ENCODE results near the gene AP1S1. TPM values are rescaled to one million over a fixed set of nuclear protein-coding genes. Genes with fewer than 3 reads are reported as not detected.

The AP1S1 gene
- total RNA-seq, 2 experiments from 2014 or later, result 3.0 to 3.9 TPM

DNA sequence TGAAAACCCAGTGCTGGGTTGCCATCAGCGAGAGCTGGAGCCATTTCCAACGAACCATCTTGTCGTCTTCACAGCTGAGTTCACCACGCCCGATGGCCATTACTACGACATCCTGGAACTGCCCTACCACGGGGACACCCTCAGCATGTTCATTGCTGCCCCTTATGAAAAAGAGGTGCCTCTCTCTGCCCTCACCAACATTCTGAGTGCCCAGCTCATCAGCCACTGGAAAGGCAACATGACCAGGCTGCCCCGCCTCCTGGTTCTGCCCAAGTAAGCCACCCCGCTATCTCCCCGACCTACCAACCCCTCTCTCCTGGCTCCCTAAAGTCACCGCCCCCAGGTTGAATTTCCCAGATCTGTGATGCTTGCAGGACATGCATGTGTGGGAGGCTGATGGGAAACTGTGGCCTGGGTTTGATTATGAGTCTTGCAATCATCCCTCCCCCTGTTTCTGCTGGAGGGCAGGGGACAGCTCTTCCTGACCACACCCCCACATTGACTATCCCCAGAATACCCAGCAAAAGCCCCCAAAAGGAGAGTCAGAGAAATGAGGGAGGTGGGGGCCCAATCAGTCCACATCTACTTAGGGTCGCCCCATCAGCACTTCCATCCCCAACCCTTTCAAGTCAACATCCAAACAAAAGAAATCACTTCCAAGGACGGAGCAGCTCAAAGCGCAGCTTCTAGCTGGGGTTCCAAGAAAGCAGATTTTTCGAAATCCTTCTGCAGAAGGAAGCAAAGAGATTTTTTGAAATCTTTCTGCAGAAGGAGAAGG lies 20.5 kb upstream of the AP1S1 start:
- intact Hi-C loops (cut with DNase I, micrococcal nuclease), result no loop called here
- Histone ChIP-seq H3K4me1 (ENCODE audit: insufficient read depth, low read length) (peaks cover 12% of the 10 kb centered on the region), H3K9me3 (ENCODE audit: control insufficient read depth in 1 of 2, insufficient read depth in 1 of 2, low read length in 2 of 2) (peaks cover 0 to 14% of the 10 kb centered on the region in 2 experiments), H3K27me3 (ENCODE audit: control insufficient read depth in 1 of 2, insufficient read depth in 2 of 2, low read length in 2 of 2) (peaks cover 4 to 13% of the 10 kb centered on the region in 2 experiments), H3K4me3 (ENCODE audit: low read length) (no peak overlapping the region), H3K27ac (ENCODE audit: low read depth in 1 of 2, low read length in 2 of 2) (no peak overlapping the region), H3K36me3 (ENCODE audit: insufficient read depth, low read length) (no peaks in the 10 kb centered on the region)
- ATAC-seq (ENCODE audit: poor library complexity), result no peak
- Mint-ChIP-seq H3K27ac (no peak overlapping the region), H3K27me3 (peaks cover 53% of the 10 kb centered on the region), H3K4me1 (ENCODE audit: low read depth) (peaks cover 6% of the 10 kb centered on the region), H3K4me3 (no peak overlapping the region), H3K36me3 (ENCODE audit: low read depth) (no peaks in the 10 kb centered on the region), H3K9me3 (no peaks in the 10 kb centered on the region)
- POLR2A ChIA-PET, result no interaction called here
- no peak for DNase-seq
- CTCF ChIA-PET, result interaction anchor here (1.2 kb wide), 1 partner anchor 10 kb away, joined by 4 read pairs; no protein-coding TSS in a partner anchor
- TF ChIP-seq, protein P1, sequence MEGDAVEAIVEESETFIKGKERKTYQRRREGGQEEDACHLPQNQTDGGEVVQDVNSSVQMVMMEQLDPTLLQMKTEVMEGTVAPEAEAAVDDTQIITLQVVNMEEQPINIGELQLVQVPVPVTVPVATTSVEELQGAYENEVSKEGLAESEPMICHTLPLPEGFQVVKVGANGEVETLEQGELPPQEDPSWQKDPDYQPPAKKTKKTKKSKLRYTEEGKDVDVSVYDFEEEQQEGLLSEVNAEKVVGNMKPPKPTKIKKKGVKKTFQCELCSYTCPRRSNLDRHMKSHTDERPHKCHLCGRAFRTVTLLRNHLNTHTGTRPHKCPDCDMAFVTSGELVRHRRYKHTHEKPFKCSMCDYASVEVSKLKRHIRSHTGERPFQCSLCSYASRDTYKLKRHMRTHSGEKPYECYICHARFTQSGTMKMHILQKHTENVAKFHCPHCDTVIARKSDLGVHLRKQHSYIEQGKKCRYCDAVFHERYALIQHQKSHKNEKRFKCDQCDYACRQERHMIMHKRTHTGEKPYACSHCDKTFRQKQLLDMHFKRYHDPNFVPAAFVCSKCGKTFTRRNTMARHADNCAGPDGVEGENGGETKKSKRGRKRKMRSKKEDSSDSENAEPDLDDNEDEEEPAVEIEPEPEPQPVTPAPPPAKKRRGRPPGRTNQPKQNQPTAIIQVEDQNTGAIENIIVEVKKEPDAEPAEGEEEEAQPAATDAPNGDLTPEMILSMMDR (IDR thresholded peaks at IDR 0.05), result no peak

DNA sequence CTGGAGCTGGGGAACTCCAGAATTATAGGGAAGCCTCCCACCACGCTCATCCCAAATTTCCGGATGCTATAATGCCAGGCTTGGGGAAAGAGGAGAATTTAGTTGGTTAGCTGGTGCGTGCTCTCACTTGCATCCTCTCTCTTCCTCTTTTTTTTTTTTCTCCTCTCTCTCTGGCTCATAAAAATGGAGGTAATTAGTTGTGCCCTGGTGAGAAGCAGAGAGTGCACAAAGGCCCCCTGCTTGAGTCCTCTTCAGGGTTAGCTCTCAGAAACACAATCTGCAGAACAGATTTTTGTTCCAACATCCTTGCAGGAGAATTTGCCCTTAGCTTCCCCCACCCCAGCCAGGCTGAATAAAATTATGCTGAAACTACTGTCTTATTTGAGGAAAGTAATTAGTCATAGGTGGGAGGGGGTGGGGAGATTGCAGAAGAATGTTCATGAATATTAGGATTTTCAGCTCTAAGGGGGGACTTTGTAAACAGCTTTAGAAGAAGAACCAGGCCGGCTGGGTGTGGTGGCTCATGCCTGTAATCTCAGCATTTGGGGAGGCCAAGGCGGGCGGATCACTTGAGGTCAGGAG lies 19.8 kb upstream of the AP1S1 start:
- POLR2A ChIA-PET, result no interaction called here
- DNase-seq, result no peak
- Histone ChIP-seq H3K4me1 (ENCODE audit: insufficient read depth, low read length) (peaks cover 16% of the 10 kb centered on the region), H3K9me3 (ENCODE audit: control insufficient read depth in 1 of 2, insufficient read depth in 1 of 2, low read length in 2 of 2) (peaks cover 0 to 14% of the 10 kb centered on the region in 2 experiments), H3K36me3 (ENCODE audit: insufficient read depth, low read length) (no peaks in the 10 kb centered on the region), H3K27me3 (ENCODE audit: control insufficient read depth in 1 of 2, insufficient read depth in 2 of 2, low read length in 2 of 2) (peaks cover 4 to 12% of the 10 kb centered on the region in 2 experiments), H3K4me3 (ENCODE audit: low read length) (no peak overlapping the region), H3K27ac (ENCODE audit: low read depth in 1 of 2, low read length in 2 of 2) (no peak overlapping the region)
- TF ChIP-seq, protein P1 (IDR thresholded peaks at IDR 0.05), result no peak
- Mint-ChIP-seq H3K27ac (no peak overlapping the region), H3K27me3 (peaks cover 53% of the 10 kb centered on the region), H3K9me3 (no peaks in the 10 kb centered on the region), H3K4me1 (ENCODE audit: low read depth) (peaks cover 6% of the 10 kb centered on the region), H3K4me3 (no peak overlapping the region), H3K36me3 (ENCODE audit: low read depth) (no peaks in the 10 kb centered on the region)
- no peak for ATAC-seq (ENCODE audit: poor library complexity)
- intact Hi-C loops (cut with DNase I, micrococcal nuclease), result no loop called here
- CTCF ChIA-PET, result interaction anchor here (1.2 kb wide), 1 partner anchor 9 kb away, joined by 4 read pairs; no protein-coding TSS in a partner anchor

DNA sequence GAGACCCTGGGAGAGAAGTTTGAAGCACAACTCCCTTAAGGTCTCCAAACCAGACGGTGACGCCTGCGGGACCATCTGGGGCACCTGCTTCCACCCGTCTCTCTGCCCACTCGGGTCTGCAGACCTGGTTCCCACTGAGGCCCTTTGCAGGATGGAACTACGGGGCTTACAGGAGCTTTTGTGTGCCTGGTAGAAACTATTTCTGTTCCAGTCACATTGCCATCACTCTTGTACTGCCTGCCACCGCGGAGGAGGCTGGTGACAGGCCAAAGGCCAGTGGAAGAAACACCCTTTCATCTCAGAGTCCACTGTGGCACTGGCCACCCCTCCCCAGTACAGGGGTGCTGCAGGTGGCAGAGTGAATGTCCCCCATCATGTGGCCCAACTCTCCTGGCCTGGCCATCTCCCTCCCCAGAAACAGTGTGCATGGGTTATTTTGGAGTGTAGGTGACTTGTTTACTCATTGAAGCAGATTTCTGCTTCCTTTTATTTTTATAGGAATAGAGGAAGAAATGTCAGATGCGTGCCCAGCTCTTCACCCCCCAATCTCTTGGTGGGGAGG lies 16.5 kb upstream of the AP1S1 start:
- H3K4me1 ChIP-seq (ENCODE audit: insufficient read depth, low read length), result peaks cover 16% of the 10 kb centered on the region
- no peak overlapping the region for H3K27ac ChIP-seq (ENCODE audit: low read depth in 1 of 2, low read length in 2 of 2)
- no peaks in the 10 kb centered on the region for H3K36me3 ChIP-seq (ENCODE audit: insufficient read depth, low read length)
- peaks cover 42% of the 10 kb centered on the region for H3K27me3 Mint-ChIP-seq
- H3K4me3 Mint-ChIP-seq, result no peak overlapping the region
- no peaks in the 10 kb centered on the region for H3K36me3 Mint-ChIP-seq (ENCODE audit: low read depth)
- intact Hi-C loops (cut with DNase I, micrococcal nuclease), result no loop called here
- no peaks in the 10 kb centered on the region for H3K9me3 Mint-ChIP-seq
- H3K4me3 ChIP-seq (ENCODE audit: low read length), result no peak overlapping the region
- peaks cover 4 to 8% of the 10 kb centered on the region in 2 experiments for H3K27me3 ChIP-seq (ENCODE audit: control insufficient read depth in 1 of 2, insufficient read depth in 2 of 2, low read length in 2 of 2)
- ChIA-PET POLR2A (no interaction called here), CTCF (interaction anchor here (1.5 kb wide), 1 partner anchor 9 kb away, joined by 3 read pairs; no protein-coding TSS in a partner anchor)
- H3K4me1 Mint-ChIP-seq (ENCODE audit: low read depth), result peaks cover 6% of the 10 kb centered on the region
- ATAC-seq (ENCODE audit: poor library complexity), result no peak
- TF ChIP-seq, protein P1 (IDR thresholded peaks at IDR 0.05), result no peak
- H3K9me3 ChIP-seq (ENCODE audit: control insufficient read depth in 1 of 2, insufficient read depth in 1 of 2, low read length in 2 of 2), result peaks cover 0 to 14% of the 10 kb centered on the region in 2 experiments
- no peak for DNase-seq
- H3K27ac Mint-ChIP-seq, result no peak overlapping the region

Measured in CD4-positive, alpha-beta T cell (primary cell).